Caco-2 (cell line): Measurements from ENCODE around the gene SOD2. TPM values are rescaled to one million over a fixed set of nuclear protein-coding genes. Genes with fewer than 3 reads are reported as not detected.

Source experiments
- BruUV-seq: library from RNA; stranded (reverse); fragments of 400-500 nt; replicated peaks from 2 replicates; lab custom pipeline; 2021; lab: Mats Ljungman, UMichigan
- CTCF ChIA-PET: fragments of 300-600 bp; sonication (Branson Sonifier 250); formaldehyde crosslinking; loops from one replicate; lab custom pipeline; 2022; ENCODE audit warnings: antibody characterized with exemption; lab: Charles Lee
- POLR2A ChIA-PET: fragments of 300-600 bp; sonication (Branson Sonifier 250); formaldehyde crosslinking; loops from one replicate; lab custom pipeline; 2022; ENCODE audit warnings: antibody characterized with exemption; lab: Charles Lee
- DNase-seq, 2 experiments: peaks; one replicate each; pipeline versions ENCODE4 v3.0.0 to v3.0.0-alpha.2; 2020 to 2022
- H3K27me3 ChIP-seq: replicated peaks from 2 replicates; pipeline ENCODE4 v1.6.0; 2011; ENCODE audit warnings: low read length; ENCODE audit not compliant: control insufficient read depth, insufficient read depth
- H3K36me3 ChIP-seq: 2 replicates; pipeline ENCODE4 v1.5.1; 2011; ENCODE audit warnings: low read length; ENCODE audit not compliant: control insufficient read depth, insufficient read depth
- H3K4me1 ChIP-seq: fragments of 250-450 bp; sonication (Bioruptor Pico); 2 replicates; pipeline ENCODE4 v1.5.1; 2020; ENCODE audit warnings: mild to moderate bottlenecking
- H3K4me3 ChIP-seq: 2 replicates; pipeline ENCODE4 v1.5.1; 2011; ENCODE audit warnings: low read depth, mild to moderate bottlenecking, control low read depth, low read length
- H3K9me3 ChIP-seq: fragments of 250-450 bp; sonication (Bioruptor Pico); 2 replicates; pipeline ENCODE4 v1.5.1; 2020; ENCODE audit warnings: mild to moderate bottlenecking, moderate library complexity
- H3K27ac Mint-ChIP-seq: one replicate; pipeline ENCODE4 v1.8.0; 2022; ENCODE audit warnings: mixed read lengths; ENCODE audit not compliant: unreplicated experiment
- H3K27me3 Mint-ChIP-seq: one replicate; pipeline ENCODE4 v1.8.0; 2022; ENCODE audit warnings: mixed read lengths; ENCODE audit not compliant: insufficient read depth, unreplicated experiment
- H3K36me3 Mint-ChIP-seq: one replicate; pipeline ENCODE4 v1.8.0; 2022; ENCODE audit warnings: mild to moderate bottlenecking, mixed read lengths; ENCODE audit not compliant: insufficient read depth, unreplicated experiment
- H3K4me1 Mint-ChIP-seq: one replicate; pipeline ENCODE4 v1.8.0; 2022; ENCODE audit warnings: low read depth, mixed read lengths; ENCODE audit not compliant: unreplicated experiment
- H3K4me3 Mint-ChIP-seq: one replicate; pipeline ENCODE4 v1.8.0; 2022; ENCODE audit warnings: mild to moderate bottlenecking, moderate library complexity, mixed read lengths; ENCODE audit not compliant: unreplicated experiment
- H3K9me3 Mint-ChIP-seq: one replicate; pipeline ENCODE4 v1.8.0; 2022; ENCODE audit warnings: mixed read lengths; ENCODE audit not compliant: unreplicated experiment
- intact Hi-C: fragments of 100-400 bp; cut with micrococcal nuclease; formaldehyde crosslinking; loops from one replicate; pipeline ENCODE4 v1.10.0; 2022; ENCODE audit not compliant: unreplicated experiment
- total RNA-seq: library from RNA; stranded (reverse); gene quantifications from 2 replicates; pipeline ENCODE4 v1.2.3, GENCODE V29; 2022
- TF ChIP-seq, protein P1 (sequence below), 2 experiments: fragments of 200-600 bp in 1 of 2; IDR thresholded peaks; 1 replicate in 1 of 2; 2 replicates in 1 of 2; pipeline versions ENCODE4 v1.5.1 to v1.8.0; 2011 to 2022; ENCODE audit warnings: antibody characterized with exemption in 1 of 2, control low read depth in 1 of 2, inconsistent platforms in 1 of 2, low read depth in 1 of 2, low read length in 1 of 2, mild to moderate bottlenecking in 1 of 2, moderate library complexity in 1 of 2; ENCODE audit not compliant: insufficient read depth in 1 of 2, severe bottlenecking in 1 of 2, unreplicated experiment in 1 of 2

Gene SOD2
- total RNA-seq, 1 experiment from 2014 or later = 110 TPM

DNA sequence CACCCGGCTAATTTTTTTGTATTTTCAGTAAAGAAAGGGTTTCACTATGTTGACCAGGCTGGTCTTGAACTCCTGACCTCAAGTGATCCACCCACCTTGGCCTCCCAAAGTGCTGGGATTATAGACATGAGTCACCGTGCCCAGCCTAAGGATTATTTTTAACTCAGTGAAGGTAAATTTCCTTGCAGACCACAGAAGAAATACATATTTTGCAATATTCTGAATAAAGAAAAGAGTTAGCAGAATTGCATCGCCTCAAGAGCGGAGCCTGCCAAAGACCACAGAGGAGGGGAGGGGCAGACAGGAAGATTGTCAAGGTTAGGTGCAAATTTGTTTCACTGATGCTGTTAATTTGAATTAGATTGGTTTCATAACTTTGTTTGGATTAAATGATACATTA lies 47.4 kb downstream of the SOD2 start:
- Histone ChIP-seq H3K9me3 (no peaks in the 10 kb centered on the region), H3K4me1 (no peaks in the 10 kb centered on the region), H3K4me3 (no peak overlapping the region), H3K36me3 (no peaks in the 10 kb centered on the region), H3K27me3 (no peaks in the 10 kb centered on the region)
- no peak overlapping the region for H3K4me3 Mint-ChIP-seq
- no peak overlapping the region for H3K27ac Mint-ChIP-seq
- no peak for DNase-seq
- TF ChIP-seq, protein P1, sequence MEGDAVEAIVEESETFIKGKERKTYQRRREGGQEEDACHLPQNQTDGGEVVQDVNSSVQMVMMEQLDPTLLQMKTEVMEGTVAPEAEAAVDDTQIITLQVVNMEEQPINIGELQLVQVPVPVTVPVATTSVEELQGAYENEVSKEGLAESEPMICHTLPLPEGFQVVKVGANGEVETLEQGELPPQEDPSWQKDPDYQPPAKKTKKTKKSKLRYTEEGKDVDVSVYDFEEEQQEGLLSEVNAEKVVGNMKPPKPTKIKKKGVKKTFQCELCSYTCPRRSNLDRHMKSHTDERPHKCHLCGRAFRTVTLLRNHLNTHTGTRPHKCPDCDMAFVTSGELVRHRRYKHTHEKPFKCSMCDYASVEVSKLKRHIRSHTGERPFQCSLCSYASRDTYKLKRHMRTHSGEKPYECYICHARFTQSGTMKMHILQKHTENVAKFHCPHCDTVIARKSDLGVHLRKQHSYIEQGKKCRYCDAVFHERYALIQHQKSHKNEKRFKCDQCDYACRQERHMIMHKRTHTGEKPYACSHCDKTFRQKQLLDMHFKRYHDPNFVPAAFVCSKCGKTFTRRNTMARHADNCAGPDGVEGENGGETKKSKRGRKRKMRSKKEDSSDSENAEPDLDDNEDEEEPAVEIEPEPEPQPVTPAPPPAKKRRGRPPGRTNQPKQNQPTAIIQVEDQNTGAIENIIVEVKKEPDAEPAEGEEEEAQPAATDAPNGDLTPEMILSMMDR (IDR thresholded peaks at IDR 0.05; ENCODE audit: insufficient read depth in 1 of 2, low read depth in 1 of 2, low read length in 1 of 2, severe bottlenecking in 1 of 2, unreplicated experiment in 1 of 2) = no peak
- H3K36me3 Mint-ChIP-seq = no peaks in the 10 kb centered on the region
- ChIA-PET POLR2A (no interaction called here), CTCF (no interaction called here)
- no peaks in the 10 kb centered on the region for H3K4me1 Mint-ChIP-seq
- no TSS peak for BruUV-seq
- intact Hi-C loops = no loop called here
- no peaks in the 10 kb centered on the region for H3K9me3 Mint-ChIP-seq
- H3K27me3 Mint-ChIP-seq = no peaks in the 10 kb centered on the region

Other genes starting within 250 kb of the SOD2 start
- gene WTAP, start 34.3 kb upstream of the SOD2 start, total RNA-seq = 109 and 114 TPM in 2 replicates
- 122 and 131 TPM in 2 replicates for gene ACAT2, start 68.8 kb upstream of the SOD2 start, total RNA-seq
- 286 and 333 TPM in 2 replicates for gene TCP1, start 96.4 kb upstream of the SOD2 start, total RNA-seq
- 71.1 and 81.0 TPM in 2 replicates for gene MRPL18, start 97.2 kb upstream of the SOD2 start, total RNA-seq
- 0.26 and 0.32 TPM in 2 replicates for gene PNLDC1, start 107.0 kb upstream of the SOD2 start, total RNA-seq
- not detected in 2 replicates for gene MAS1, start 197.7 kb upstream of the SOD2 start, total RNA-seq